Cardiac muscle cell (in vitro differentiated cells and primary cell): ENCODE data around the gene SLC16A8. TPM values are rescaled to one million over a fixed set of nuclear protein-coding genes. Genes with fewer than 3 reads are reported as not detected.

Source experiments
- DNase-seq, 2 donors: peaks; one replicate each; pipeline versions ENCODE4 v3.0.0 to v3.0.0-alpha.2; 2010 to 2017; ENCODE audit warnings: low read depth in 1 of 2, low spot score in 1 of 2
- H3K27ac ChIP-seq: fragments of 200-600 bp; sonication (generic); 2 replicates; pipeline ENCODE4 v1.5.1; 2016
- H3K27me3 ChIP-seq: fragments of 200-600 bp; sonication (generic); 2 replicates; pipeline ENCODE4 v1.6.0; 2016; ENCODE audit warnings: control low read depth
- H3K36me3 ChIP-seq: fragments of 200-600 bp; sonication (generic); 2 replicates; pipeline ENCODE4 v1.5.1; 2016; ENCODE audit warnings: control low read depth
- H3K4me1 ChIP-seq: fragments of 200-600 bp; sonication (generic); 2 replicates; pipeline ENCODE4 v1.8.1; 2017; ENCODE audit warnings: low read depth, mild to moderate bottlenecking, mixed run types
- H3K4me3 ChIP-seq: fragments of 200-600 bp; sonication (generic); 2 replicates; pipeline ENCODE4 v1.5.1; 2016; ENCODE audit warnings: mild to moderate bottlenecking
- H3K9me3 ChIP-seq: fragments of 200-600 bp; sonication (generic); 2 replicates; pipeline ENCODE4 v1.5.1; 2017; ENCODE audit warnings: low read depth, mild to moderate bottlenecking, control low read depth
- polyA plus RNA-seq: library from polyadenylated mRNA; unstranded; fragments of >200 nt; fragmentation: Nextera tagmentation; extraction: Ambion mirVana; gene quantifications from 2 replicates; pipeline ENCODE4 v1.2.1, GENCODE V29; 2016
- total RNA-seq: library from RNA; depleted of rRNA; stranded (reverse); fragments of >200 nt; gene quantifications from 2 replicates; pipeline ENCODE4 v1.2.3, GENCODE V29; 2016
- TF ChIP-seq, protein P1 (sequence below): IDR thresholded peaks from 2 replicates; pipeline ENCODE4 v1.5.1; 2012; ENCODE audit warnings: low read depth, mild to moderate bottlenecking, low read length

SLC16A8 gene
- total and polyA plus RNA-seq, 2 experiments from 2014 or later = 0.60 to 1.7 TPM

DNA sequence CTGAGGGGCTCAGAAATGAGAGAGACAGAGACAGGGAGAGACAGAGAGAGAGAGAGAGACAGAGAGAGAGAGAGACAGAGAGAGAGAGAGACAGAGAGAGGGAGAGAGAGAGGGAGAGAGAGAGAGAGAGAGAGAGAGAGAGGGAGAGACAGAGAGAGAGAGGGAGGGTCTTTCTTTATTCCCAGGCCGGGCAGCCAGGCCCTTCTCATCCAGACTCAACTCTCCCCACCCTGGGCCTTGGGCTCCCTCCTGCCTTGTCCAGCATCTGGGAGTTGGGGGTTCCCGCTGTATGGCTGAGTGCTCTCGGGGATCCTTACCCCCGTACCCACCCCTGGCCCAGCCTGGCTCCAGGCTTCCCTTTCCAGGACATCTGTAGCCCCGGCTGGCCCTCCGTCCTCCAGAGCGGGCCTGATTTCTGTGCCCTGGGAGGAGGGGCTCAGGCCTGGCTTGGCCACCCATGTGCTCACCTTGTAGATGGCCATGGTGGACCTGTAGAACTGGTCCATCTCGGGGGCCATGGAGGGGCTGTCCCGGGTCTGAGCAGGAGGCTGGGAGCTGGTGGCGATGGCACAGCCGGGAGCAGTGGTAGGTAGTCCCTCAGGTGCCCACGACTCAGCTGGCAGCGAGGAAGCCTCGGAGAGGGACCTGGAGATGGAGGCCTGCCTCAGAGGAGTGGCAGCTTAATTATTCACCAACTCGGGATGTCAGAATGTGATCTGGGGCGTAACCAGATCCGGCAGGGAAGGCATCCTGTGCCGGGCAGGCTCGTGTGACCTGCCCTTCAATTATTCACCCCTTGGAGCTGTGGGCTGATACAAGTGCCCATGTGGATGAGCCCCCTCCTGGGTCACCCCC, 26.3 kb upstream of the SLC16A8 start, which contains the start of gene BAIAP2L2:
BAIAP2L2 (minus strand) TSS at position 677 of the 855 bp plus-strand sequence; CDS start at position 518, 159 bp downstream.
- Histone ChIP-seq H3K9me3 (no peaks in the 10 kb centered on the region), H3K27me3 (no peaks in the 10 kb centered on the region), H3K36me3 (no peaks in the 10 kb centered on the region), H3K4me3 (no peak within 1 kb of the TSS), H3K27ac (no peak within 1 kb of the TSS), H3K4me1 (no peaks in the 10 kb centered on the region)
- DNase-seq = no peak
- TF ChIP-seq, protein P1, sequence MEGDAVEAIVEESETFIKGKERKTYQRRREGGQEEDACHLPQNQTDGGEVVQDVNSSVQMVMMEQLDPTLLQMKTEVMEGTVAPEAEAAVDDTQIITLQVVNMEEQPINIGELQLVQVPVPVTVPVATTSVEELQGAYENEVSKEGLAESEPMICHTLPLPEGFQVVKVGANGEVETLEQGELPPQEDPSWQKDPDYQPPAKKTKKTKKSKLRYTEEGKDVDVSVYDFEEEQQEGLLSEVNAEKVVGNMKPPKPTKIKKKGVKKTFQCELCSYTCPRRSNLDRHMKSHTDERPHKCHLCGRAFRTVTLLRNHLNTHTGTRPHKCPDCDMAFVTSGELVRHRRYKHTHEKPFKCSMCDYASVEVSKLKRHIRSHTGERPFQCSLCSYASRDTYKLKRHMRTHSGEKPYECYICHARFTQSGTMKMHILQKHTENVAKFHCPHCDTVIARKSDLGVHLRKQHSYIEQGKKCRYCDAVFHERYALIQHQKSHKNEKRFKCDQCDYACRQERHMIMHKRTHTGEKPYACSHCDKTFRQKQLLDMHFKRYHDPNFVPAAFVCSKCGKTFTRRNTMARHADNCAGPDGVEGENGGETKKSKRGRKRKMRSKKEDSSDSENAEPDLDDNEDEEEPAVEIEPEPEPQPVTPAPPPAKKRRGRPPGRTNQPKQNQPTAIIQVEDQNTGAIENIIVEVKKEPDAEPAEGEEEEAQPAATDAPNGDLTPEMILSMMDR = no peak

DNA sequence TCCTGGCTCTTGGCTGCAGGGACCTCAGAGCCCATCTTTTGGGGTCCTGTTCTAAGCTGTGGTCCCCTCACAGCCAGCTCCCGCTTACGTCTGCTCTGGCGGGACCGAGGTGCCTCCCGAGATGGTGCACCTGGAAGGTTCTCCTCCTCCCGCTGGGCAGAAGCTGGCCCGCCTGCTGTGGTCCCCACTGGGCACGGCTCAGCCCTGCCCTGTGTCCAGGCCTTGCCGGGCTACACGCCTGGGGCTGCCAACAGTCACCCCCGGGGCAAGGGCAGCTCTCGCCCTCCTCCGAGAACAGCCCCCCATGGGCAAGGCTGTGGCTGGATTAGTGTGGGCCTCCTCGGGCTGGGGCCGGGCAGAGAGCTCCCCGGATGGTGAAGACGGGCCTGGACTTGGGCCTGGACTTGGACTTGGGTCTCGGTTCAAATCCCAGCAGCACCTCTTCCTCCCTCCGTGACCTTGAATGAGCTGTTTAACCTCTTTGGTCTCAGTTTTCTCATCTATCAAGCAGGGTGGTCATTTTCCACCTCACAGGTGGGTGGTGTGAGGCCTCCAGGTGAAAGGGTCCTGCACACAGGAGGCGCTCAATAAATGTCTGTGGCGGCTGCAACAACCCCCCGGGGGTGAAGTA, 25.5 kb upstream of the SLC16A8 start:
- Histone ChIP-seq H3K9me3 (no peaks in the 10 kb centered on the region), H3K27me3 (no peaks in the 10 kb centered on the region), H3K4me3 (no peak overlapping the region), H3K4me1 (no peaks in the 10 kb centered on the region), H3K36me3 (no peaks in the 10 kb centered on the region), H3K27ac (no peak overlapping the region)
- peak in 1 of 2 donors; percentile 35 for DNase-seq
- TF ChIP-seq, protein P1 = no peak

DNA sequence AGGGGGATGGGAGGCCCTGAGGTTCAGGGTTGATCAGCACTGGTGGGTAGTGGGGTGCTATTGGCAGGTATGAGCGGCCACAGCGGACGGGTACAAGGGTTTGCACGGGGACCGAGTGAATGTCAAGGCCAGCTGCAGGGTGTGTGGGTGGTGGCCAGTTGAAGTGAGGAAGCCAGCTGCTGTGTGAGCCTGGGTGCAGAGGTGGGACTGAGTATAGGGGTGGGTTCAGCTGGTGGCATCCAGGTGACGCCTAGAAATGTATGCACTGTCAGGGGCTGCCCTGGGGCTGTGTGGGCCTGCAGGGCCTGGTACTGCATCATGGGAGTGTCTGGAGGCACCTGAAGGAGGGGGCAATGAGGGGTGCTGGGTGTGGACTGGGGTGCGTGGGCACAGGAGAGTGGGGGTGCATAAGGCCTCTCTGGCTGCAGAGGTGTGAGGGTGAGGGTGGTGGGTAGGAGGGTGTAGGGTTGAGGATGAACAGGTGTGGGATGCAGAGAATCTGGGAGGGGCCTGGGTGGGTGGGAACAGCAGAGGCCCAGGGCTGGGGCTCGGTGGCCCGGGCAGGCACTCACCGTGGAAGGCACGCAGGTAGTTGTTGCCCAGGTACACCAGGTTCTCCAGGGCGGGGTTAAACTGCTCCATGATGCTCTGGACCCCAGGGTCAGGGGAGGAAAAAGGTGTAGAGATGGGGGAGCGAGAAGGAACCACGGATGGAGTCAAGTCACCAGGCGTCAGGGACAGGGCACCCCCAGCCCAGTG, 24.8 kb upstream of the SLC16A8 start:
- Histone ChIP-seq H3K4me1 (no peaks in the 10 kb centered on the region), H3K9me3 (no peaks in the 10 kb centered on the region), H3K36me3 (no peaks in the 10 kb centered on the region), H3K27ac (no peak overlapping the region), H3K27me3 (no peaks in the 10 kb centered on the region), H3K4me3 (no peak overlapping the region)
- TF ChIP-seq, protein P1 = no peak
- DNase-seq = no peak

DNA sequence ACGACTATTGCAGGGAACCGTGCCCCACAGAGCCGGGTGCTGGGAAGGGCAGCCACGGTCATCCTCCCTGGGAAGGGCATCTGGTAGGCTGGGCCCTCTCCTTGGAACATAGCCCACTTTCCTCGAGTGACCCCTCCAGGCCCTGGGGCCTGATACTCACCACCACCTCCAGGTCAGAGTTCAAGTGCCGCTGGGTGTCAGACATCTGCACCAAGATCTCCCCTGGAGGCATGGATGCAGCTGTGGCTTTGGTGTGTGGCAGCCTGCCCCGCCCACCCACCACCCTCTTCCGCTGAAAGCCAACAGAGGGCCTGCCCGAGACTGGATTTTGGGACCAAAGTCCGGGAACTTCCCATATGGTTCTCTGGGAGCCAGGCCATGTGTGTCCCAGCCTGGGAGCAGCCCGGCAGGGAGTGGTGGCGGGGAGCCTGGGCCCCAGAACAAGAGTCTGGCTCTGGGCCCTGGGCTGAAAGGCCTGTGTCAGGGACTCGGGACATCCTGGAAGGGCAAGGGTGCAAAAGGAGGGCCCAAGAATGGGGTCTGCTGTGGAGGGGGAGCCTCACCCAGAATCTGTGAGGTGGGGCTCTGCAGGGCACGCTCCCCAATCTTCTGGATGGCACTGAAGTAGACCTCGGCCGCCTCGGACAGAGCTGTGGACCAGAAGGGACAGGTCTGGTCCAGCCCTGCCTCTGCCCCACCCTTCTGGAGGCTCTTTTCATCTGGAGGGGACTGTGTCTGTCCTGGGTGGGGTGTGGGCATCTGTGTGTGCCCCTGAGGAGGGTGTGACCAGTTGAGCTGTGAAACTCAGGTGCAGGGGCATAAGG, 23.9 kb upstream of the SLC16A8 start:
- no peak overlapping the region for H3K27ac ChIP-seq
- H3K27me3 ChIP-seq = no peaks in the 10 kb centered on the region
- no peaks in the 10 kb centered on the region for H3K4me1 ChIP-seq
- no peak overlapping the region for H3K4me3 ChIP-seq
- no peaks in the 10 kb centered on the region for H3K9me3 ChIP-seq
- TF ChIP-seq, protein P1 = no peak
- H3K36me3 ChIP-seq = no peaks in the 10 kb centered on the region
- DNase-seq = no peak
